GOT3 (cell line): ENCODE data around the gene SMPD3.

Experiments
- DNase-seq: peaks from one replicate; lab custom pipeline; 2025; ENCODE audit warnings: mixed read lengths; lab: John Stamatoyannopoulos, UW

SMPD3 gene

DNA sequence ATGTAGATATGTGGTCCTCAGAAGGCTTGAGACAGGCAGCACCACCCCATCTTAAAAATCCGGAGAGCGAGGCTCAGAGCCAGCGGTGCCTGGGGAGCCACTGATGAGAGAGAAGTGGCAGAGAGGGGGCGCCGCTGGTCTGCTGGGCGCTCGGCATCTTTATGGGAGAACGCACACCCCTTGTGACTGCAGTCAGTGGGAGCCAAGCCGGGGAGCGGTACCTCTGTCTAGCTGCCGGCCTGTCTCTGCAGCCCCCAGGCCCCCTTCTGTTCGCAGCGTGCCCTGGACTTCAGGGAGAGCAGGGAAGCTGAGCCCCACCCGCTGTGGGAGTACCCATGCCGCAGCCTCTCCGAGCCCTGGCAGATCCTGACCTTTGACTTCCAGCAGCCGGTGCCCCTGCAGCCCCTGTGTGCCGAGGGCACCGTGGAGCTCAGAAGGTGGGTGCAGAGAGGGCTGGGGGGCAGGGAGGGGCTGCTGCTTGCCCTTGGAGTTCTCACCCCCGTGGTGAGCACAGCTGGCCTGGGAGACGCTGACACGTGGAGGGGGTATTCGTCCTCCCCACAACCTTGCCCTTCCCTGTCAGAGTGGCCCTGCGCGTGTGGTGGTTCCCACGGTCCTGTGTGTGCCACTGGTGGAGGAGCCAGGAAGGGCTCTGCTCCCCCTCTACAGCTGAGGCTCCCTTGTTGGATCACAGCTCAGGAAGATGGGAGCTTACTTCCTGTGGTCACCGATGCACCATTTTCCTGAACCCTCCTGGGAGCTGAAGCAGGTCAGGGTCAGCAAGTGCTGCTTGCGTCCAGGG, 92.7 kb downstream of the SMPD3 start:
- no peak for DNase-seq

DNA sequence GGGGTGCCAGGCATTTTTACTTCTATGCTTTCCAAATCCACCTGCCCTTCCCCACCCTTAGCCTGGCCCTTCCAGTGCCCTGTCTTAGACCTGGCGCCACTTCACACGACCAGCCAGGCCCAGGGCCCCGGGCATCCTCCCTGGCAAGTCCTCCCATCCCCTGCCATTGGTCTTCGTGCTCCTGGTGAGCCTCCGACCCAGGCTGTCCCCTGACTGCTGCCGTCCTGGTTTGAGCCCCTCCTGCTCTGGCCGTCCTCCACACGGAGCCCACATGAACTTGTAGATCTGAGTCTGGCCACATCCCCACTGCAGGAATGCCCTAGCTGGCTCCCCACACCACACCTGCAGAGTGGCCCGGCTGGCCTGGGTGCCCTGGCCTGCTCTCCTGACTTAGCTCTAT, 93.5 kb downstream of the SMPD3 start:
- DNase-seq: no peak

DNA sequence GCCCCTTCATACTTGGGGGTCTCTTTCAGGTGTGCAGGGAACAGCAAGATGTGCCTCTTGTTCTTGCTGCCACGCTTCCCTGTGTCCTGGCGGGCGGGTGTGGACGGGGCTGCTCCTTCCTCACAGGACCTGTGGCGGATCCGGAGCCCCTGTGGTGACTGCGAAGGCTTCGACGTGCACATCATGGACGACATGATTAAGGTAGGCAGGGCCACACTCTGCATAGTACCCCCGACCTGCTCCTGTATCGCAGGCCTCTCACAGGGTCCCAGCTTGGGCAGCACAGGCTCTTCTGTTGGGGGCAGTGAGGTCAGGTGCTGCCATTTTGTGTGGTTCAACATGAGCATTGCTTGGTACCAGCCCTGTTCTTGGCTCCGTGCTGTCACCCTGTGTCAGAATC, 94.9 kb downstream of the SMPD3 start:
- no peak for DNase-seq

DNA sequence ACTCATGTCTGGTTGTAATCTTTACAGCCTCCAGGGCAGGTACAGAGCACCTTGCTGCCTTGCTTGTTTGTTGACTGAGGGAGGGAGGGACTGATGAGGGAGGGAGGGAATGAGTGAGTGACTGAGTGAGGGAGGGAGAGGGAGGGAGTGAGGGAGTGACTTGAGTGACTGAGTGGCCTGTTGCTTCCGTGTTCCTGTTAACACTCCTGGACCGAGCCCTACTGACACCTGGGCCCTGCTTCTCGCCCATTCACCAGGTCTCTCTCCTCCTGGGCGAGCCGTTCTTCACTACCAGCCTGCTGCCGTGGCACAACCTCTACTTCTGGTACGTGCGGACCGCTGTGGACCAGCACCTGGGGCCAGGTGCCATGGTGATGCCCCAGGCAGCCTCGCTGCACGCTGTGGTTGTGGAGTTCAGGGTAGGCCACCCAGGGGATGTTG, 96.3 kb downstream of the SMPD3 start:
- no peak for DNase-seq

DNA sequence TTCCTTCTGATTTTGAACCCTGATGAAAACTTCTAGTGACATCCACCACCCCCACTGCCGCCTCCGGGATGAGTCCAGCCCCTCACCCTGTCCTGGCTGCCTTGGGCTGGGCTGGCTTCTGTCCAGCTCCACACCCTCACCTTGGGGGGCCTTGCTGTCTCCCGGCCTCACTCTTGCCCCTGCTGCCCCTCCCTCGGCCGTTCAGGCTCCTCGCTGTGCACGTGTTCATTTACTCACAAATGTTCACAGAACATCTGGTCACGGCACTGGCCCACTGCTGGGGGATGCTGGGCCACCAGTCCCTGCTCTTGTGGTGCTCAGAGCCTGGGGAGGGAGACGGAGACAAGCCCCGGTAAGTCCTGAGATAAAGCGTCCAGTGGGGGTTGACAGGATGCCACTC, 96.8 kb downstream of the SMPD3 start:
- no peak for DNase-seq

DNA sequence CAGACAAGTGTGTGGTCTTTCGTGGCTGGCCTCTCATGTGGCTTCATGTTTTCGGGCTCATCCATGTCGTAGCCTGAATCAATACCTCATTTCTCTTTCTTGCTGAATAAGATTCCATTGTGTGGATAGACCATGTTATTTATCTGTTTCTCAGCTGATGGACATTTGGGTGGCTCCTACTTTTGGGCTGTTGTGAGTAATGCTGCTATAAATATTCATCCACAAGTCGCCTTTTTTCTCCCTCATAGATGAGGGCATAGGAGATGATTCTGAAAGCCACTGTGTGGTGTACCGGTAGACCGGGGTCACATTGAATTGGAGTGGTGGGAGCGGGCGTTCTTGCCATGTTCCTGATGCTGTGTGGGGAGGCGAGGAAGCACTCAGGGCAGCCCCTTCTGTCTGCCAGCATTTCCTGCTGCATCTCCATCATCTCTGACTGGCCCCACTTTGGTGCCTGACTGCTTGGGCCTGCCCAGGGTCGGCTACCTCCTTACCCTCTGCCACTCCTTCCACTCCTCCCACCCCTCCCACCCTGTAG, 97.4 kb downstream of the SMPD3 start:
- no peak for DNase-seq

DNA sequence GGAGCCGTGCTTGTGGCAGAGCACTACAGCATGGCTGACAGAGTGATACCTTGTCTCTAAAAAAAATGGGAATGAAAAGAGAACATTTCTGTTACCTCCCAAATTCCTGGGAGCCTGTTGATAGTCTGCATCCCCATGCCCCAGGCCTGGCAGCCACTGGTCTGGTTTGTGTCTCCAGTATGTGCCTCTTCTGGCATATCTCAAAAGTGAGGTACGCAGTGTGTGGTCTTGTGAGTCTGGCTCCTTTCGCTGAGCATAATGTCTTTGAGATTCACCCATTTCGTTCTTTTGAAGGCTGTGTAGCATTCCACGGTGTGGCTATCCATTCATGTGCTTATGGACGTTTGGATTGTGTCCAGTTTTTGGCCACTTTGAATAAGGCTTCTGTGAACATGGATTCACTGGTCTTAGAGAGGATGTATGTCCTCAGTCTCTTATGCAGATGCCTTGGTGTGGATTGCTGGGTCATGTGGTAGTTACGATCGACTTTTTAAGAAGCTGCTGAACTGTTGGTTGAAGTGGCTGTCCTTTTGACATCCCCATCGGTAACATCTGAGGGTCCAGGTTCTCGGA, 98.4 kb downstream of the SMPD3 start:
- no peak for DNase-seq

DNA sequence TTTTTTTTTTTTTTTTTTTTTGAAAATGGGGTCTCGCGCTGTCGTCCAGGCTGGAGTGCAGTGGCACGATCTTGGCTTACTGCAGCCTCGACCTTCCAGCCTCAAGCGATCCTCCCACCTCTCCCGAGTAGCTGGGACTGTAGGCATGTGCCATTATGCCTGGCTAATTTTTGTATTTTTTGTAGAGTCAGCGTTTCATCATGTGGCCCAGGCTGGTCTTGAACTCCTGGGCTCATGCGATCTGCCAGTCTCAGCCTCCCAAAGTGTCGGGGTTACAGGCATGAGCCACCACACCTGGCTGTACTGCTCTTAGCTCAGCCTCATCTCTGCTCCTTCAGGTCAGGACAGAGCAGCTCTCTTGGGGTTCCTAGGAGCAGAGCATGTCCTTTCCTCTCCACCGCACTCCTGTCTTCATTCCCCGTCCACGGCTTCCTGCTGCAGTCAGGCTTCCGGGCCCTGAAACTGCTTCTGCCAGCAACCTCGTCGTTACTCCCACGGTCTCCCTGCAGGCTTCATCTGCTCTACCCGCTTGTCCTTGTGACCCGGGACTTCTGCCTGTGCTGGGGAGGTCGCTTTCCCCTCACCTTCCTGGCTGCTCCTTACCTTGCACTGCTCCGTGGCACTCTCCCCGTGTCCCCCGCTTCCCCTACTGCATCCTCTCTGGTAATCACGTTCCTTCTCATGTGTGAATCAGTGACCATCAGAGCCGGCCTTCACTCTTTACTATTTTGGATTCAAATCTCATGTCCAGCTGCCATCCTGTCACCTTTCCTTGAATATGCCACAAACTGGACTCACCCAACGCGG, 99.5 kb downstream of the SMPD3 start:
- DNase-seq: no peak

DNA sequence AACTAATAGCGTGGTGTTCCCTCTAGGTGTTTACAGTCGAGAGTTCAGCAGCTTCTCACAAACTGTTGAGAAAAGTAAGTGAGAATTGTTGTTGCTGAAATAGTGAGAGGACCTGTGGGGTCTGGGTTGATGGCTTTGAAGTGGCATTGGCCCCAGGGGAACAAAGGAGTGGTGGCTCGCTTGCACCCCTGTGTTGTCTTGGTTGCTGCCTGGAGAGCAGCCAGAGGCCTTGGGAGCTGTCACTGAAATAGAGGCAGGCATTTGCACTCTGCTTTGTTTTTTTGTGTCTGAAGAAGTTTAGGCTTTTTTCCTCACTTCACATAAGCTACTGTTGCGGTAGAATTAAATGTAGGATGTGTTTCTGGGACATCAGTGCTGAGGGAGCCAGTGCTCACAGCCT, 100.7 kb downstream of the SMPD3 start:
- no peak for DNase-seq

DNA sequence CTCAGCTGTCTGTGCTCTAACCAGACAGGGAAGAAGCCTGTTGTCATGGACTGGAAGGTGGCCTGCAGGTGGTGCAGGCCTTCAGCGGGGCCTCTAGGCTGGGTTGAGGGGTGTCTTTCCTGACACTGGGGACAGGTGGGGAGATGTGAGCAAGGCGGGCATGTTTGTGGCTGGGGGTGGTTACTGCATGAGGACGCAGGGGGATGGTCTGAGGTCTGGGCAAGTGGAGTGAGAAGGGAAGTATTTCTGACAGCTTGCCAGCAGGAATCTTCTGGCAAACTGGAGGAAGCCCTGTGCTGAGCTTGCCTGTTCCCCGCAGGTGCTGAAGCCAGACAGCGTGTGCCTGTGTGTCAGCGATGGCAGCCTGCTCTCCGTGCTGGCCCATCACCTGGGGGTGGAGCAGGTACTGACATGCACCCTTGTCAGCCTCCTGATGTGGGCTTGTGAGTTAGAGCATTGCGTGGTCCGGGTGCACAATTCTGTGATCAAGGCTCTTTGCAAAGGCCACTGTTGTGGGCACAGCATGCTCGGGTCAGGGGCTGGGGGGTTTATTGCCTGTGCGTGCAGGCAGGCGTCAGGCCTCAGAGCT, 101.3 kb downstream of the SMPD3 start:
- no peak for DNase-seq

DNA sequence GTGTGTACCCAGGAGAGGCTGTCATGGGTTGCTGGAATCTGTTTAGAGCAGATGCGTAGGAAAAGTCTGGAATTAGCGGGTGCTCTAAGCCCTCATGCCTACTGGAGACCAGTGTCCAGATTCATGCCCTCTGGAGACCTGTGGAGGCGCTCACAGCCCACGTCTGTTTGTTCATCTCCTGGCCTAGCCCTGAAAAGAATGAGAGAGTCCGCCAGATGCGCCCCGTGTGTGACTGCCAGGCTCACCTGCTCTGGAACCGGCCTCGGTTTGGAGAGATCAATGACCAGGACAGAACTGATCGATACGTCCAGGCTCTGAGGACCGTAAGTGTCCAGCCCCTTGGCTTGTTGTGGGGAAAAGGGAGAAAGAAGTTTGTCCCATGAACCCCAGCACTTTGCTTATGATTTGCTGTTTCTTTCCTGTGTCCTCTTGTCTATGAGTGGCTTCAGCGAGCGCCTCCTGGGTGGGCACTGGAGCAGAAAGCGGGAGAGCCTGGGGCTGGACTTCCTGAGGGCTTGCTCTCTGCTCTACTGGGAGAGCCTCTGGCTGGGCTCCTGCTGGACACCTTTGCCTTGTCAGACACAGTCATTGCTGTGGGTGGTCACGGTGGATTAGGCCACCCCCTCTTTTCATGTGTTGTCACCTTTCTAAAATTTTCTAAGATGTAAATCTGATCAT, 102.2 kb downstream of the SMPD3 start:
- DNase-seq: no peak

DNA sequence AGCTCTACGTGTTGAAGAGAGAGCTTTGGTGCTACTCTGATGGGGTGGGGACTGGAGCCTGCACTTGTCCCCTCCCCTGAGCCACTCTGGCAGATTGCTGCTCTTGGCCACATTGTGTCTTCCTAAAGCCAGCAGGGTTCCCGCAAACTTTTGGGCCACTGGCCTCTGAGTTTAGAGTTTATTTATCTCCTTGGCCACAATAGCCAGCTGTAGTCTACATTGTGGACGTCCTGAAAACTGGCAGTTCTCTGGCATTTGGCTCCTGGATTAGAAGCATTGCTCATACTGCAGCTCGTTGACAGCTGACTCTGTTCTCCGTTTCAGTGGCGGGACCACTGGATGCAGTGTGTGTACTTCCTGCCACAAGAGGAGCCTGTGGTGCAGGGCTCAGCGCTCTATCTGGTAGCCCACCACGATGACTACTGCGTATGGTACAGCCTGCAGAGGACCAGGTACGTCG, 102.9 kb downstream of the SMPD3 start:
- DNase-seq: no peak

DNA sequence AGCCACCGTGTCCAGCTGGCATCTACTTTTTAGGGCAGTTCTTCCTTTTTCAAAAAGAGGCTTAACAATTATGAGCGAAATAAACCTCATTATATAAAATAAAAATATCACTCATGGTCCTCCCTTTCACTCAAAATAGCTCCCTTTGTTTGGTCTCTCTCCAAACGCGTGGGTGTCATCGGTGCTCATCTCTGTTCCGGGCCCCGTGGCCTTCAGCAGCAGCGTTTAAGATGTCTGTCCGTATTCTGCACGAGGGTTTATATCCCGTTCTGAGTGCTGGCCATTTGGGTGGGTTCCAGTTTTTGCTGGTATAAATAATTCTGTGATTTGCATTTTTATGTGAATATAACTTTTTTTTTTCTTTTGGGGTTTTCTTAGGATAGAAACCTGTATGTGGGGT, 104.1 kb downstream of the SMPD3 start:
- DNase-seq: no peak

DNA sequence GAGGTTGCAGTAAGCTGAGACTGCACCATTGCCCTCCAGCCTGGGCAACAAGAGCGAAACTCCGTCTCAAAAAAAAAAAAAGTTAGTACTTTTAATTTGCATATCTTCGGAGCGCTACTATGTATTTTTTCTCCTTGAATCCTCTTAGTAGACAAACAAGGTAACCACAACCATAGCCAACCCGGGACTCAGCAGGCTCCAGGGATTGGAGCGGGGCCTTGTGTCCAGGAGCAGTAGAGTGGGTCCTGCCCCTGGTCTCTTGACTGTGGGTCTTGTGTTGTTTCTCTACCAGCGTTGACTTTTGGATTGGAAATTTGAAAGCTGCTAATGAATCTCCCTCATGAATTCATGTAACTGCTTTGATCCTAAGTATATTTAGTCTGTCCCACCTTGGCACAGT, 105.2 kb downstream of the SMPD3 start:
- DNase-seq: no peak

DNA sequence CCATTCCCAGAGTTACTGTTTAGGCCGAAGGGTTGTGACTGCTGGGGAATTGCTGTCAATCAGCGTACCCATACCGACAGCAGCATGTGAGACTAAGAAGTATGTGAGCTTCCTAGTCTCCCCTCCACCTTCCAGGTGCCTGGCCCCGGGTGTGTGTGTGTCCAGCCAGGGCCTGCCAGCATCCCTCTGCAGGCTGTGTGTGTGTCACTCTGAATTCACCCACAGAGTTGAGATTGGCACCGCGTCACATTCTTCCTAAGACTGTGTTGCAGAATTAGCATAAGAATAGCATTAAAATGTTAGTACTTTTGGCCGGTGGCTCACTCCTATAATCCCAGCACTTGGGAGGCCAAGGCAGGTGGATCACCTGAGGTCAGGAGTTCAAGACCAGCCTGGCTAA, 105.7 kb downstream of the SMPD3 start:
- DNase-seq: no peak

DNA sequence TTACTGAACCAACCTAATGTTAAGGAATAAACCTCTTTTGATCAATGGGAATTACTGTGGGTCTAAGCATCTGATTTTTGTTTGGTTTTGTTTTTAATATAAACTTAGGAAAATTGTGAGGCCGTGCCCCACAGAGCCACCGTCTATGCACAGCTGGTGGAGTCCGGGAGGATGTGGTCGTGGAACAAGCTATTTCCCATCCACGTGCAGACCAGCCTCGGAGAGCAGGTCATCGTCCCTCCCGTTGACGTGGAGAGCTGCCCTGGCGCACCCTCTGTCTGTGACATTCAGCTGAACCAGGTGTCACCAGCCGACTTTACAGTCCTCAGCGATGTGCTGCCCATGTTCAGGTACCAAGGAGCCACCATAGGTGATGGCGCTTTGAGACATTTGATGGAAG, 109.1 kb downstream of the SMPD3 start:
- DNase-seq: no peak

DNA sequence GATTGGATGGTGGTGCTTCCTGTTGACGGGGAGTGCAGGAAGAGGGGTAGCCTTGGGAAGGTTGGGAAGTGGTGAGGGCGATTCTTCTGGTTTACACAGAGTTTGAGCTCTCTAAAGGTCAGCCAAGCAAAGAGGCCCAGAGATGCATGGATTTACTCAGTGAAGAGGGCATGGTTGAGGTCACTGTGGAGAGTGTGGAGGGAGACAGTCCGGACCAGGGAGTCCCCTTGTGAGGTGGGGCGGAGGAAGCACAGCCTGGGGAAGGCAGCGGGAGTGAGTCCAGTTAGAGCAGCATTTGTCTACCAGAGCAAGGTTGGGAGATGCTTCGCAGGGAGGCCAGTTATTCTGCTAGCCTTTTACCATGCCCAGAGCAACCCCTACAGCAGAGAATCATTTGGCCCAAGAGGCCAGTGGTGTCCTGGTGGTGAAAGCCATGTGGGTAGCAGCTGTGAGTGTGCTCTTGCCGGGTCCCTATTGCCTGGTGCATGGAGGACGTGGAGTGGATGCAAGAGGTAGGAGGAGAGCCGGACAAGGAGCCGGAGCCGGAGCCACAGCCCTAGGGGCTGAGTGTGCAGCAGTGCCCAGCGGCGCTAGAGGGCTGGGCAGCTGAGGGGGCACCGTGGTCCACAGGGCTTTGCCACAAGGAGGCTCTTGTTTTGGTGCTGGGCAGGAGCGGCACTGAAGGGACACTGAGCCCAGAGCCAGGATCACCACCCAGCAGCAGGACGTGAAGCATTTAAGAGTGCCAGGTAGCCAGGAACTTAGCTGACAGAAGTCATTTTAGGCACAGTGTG, 109.8 kb downstream of the SMPD3 start:
- no peak for DNase-seq

DNA sequence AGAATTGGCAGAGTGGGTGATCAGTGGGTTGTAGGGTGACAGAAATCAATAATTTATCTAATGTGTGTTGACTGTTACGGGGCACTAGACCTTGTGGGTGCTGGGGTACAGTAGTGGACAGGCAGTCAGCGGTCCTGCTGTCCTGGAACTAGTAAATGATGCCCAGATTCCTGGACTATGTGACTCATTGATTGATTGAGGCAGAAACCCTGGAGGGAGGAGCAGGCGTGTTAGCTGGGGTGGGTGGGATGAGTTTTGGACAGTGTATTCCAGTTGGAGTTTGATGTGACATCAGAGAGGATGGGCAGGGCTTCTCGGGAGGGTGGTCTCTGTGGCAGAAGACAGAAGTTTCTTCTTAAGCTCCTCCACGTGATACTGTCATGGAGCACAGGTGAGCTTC, 113.1 kb downstream of the SMPD3 start:
- no peak for DNase-seq

DNA sequence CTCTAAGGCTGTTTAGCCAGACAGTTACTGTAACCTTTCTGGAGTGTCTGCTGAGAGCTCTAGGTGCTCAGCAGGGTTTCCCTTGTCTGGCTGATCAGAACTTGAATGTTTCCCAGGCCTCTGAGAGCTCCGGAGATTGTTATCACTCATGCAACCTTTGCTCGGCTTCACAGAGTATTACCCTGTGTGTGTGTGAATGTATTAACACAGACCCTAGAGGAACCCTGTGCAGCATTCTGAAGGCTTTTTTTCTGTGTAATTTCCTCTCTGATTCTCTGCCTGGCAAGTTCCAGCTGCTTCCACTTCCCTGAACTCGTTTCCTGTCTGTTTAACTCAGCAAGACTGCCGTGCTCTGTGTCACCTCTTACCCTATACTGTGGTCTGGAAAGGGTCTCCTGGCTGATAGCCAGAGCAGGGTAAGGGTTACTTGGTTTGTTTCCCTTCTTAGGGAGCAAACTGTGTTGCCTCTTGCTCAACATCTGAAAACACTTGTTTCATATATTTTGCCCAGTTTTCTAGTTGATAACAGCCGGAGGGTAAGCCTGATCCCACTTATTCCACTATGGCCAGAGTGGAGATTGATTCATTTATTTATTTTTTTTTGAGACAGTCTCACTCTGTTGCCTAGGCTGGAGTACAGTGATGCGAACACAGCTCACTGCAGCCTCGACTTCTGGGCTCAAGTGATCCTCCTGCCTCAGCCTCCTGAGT, 115.7 kb downstream of the SMPD3 start:
- no peak for DNase-seq

DNA sequence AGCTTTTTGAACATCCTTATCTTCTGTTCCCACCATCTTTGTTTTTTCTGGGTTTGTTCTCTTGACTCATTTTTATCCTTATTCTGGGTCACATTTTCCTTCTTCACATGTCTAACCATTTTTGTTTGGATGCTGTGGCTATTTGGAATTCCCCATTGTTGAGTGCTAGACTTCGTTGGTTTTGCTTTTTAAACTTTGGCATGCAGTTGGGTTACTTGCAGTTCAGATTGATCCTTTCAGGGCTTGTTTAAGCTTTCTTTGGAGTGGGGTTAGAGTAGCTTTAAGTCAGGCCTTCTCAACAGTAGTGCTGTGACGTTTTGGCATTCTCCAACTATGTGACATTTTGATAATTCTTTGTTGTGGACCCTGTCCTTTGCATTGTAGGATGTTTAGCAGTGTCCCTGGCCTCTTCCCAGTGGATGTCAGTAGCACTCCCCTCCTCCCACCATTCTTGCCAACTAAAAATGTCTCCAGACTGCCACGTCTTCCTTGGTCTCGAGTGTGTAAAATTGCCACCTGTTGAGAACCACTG, 116.4 kb downstream of the SMPD3 start:
- no peak for DNase-seq
